HG03103 (cell line): ENCODE results near the gene ATP5PD.
"Not testable (repeated sequence)": the region's sequence is repeated elsewhere in the genome, so short reads cannot be mapped to it uniquely, and the experiment has no call there.

Source experiments
- ATAC-seq: cut with Tn5 transposase; IDR thresholded peaks from one replicate; pipeline ENCODE4 v1.9.1; 2021; ENCODE audit warnings: low read depth; ENCODE audit not compliant: unreplicated experiment

The ATP5PD gene

DNA sequence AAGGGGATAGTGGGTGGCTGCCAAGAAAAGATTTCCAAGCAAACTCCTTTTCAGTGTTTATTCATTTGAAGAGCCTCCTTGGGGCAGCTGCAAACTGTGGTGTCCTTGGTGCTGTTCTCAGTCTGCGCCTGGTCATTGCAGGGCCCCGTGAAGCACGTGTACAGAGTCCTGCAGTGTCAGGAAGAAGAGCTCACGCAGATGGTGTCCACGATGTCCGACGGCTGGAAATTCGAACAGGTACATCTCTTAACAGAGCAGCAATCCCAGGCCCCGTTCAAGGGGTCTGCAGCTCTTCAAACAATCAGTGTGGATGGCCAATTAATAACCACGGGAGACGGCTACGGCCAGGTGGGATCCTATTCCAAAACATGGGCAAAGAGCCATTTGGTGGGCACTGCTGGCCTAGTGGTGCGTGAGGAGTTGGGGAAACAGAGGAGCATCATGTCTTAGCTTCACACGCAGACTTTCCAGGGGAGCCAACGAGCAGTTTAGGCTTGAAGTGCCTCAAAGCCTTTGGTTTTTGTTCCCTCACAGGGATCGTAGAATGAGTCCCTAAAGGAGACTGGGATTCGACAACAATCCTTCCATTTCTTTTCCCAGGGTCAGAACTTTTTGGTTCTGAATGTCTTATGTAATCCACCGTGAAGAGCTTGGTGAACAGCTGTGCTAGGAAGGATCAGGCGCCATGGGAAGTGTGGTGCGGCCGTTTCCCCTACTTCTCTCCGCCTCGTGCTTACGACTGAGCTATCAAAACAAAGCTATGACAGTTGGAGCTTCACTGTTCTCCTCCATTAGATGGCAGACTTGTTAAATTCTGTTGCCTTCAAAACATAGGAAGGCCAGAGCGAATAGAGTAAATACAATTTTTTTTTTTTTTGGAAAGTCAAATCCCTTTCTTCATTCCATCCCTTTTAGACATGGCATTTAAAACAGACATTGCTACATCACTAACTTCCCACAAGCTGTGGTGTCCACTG is 12.9 kb upstream of the ATP5PD start:
- no peak for ATAC-seq

DNA sequence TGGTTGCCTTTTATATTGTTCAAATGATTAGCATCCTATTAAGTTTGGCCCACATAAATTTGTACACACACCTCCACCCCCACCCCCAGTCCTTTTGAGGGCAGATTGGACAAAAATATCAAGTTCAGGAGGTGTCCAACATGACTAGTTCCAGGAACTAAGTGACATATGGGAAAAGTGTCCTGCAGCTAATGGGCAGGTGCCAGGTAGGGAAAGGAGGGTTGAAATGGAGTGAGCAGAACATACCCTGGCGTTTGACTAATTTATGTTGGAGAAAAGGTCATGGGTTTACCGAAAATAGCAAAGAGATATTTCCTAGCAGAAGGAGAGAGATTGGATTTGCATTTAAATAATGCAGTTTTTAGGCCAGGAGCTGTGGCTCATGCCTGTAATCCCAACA is 5.2 kb upstream of the ATP5PD start:
- no peak for ATAC-seq

GRCh38 chr17:75049706-75050105 is 2.9 kb upstream of the ATP5PD start:
- ATAC-seq: no peak

DNA sequence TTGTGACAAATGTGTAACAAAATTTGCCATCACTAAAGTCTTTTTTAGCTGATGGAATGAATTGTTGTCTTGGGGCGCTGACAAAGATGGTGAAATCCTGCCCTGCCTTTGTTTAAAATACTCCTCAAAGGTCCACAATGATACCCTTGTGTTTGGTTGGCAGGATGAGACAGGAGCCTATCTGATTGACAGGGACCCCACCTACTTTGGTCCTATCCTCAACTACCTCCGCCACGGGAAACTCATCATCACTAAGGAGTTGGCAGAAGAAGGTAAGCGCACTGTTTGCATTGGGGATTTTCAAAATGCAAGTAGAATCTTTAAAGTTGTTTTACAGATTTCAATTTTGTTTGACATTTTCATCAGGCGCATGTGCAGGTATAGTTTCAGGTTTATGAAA is 2.3 kb upstream of the ATP5PD start:
- ATAC-seq: no peak

- ATAC-seq: no peak
These were observed 1.6 kb upstream of the ATP5PD start for GRCh38 chr17:75048249-75048878.

GRCh38 chr17:75047398-75048098 is 779 bp upstream of the ATP5PD start:
- ATAC-seq: no peak

GRCh38 chr17:75045946-75046406 is 793 bp downstream of the ATP5PD start:
- ATAC-seq: not testable (repeated sequence)

GRCh38 chr17:75044716-75045115 is 2.1 kb downstream of the ATP5PD start:
- no peak for ATAC-seq

GRCh38 chr17:75043789-75044188 is 3.0 kb downstream of the ATP5PD start:
- not testable (repeated sequence) for ATAC-seq

GRCh38 chr17:75041656-75042280 is 5.0 kb downstream of the ATP5PD start:
- no peak for ATAC-seq

DNA sequence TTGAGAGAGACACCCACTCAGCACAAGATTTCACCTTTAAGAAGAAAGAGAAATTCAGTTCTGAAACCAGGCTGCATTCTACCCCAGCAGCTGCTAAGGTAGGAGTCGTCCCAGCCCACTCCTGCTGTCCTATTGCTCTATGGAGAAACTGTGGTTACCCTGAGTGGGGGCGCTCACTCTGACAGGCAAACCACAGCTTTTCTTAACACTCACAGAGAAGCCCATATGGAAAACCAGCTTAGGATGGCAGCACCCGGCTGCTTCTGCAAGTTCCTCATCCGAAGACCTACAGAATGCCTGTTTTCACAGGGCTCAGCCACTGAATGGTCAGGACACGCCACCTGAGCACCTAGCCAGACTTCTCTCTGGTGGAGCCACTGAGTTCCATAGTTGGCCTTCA is 7.5 kb downstream of the ATP5PD start:
- ATAC-seq: no peak

- no peak for ATAC-seq
These were observed 10.0 kb downstream of the ATP5PD start for GRCh38 chr17:75036643-75037268.

- ATAC-seq: peak; percentile 46
These were observed 12.4 kb downstream of the ATP5PD start for GRCh38 chr17:75034236-75034908.

GRCh38 chr17:75033346-75034235 is 13.2 kb downstream of the ATP5PD start:
- ATAC-seq: peak; percentile 33

- no peak for ATAC-seq
These were observed 14.0 kb downstream of the ATP5PD start for GRCh38 chr17:75032720-75033280.

DNA sequence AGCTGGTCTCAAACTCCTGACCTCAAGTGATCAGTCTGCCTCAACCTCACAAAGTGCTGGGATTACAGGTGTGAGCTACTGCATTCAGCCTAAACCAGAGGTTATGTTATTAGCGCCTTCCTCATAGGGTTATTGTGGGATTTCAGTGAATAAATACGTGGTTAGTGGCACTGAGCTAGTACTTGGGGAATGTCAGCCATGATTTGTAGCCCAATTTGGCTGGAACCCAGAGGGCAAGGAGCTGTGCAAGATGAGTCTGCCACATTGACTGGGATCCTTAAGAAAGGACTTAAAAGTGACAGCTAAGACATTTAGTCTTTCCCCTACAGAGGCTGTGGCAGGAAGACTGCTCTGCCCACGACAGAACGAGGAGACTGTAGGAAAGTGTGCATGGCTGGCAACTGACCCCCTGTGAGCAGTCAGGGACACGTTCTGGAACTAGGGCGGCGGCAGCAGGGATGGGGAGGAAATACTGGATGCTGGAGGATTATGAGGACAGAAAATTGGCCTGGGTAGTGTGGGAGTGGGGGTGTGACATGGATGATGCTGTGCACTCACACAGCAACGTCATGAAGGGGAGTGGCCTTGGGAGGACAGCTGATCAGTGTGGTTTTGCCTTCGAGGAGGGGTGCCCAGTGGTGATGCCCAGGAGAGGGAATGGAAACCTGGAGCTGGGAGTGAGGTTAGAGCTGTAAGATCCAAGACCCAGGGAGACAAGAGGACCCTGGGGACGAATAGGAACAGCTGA is 14.6 kb downstream of the ATP5PD start:
- ATAC-seq: no peak

DNA sequence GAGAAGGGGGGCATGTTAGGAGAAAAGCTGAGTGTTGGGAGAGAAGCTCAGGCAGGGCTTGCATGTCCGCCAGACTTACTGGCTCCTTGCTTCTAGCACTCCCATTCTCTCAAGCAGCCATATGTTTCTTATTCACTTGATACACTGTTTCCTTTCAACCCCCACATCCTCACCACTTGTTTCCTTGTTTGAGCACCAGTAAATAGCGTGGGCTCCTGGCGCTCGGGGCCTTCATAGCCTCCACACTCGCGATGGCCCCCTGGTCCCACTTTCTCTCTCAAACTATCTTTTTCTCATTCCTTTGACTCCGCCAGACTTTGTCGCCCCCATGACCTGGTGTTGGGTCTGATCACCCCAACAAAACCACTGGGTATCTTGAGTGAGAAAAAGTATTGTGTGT is 16.6 kb downstream of the ATP5PD start:
- no peak for ATAC-seq

DNA sequence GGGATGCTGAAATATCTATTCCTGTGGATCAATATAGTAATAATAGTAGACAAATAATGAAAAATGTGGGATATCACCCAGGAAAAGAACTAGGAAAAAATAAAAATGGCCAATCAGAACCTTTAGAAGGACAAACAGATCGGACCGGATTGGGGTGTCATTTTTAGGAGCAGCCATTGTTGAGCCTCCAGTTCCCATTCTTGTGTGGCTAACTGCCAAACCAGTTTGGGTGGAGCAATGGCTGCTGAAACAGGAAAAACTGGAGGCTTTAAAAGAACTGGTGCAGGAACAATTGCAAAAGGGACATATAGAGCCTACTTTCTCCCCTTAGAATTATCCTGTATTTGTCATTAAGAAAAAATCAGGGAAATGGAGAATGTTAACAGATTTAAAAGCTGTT is 20.1 kb downstream of the ATP5PD start:
- not testable (repeated sequence) for ATAC-seq
